Skin of body (tissue), 2 donors: Measurements from ENCODE around the gene DLST. TPM values are rescaled to one million over a fixed set of nuclear protein-coding genes. Genes with fewer than 3 reads are reported as not detected.
"Not testable (repeated sequence)": the region's sequence is repeated elsewhere in the genome, so short reads cannot be mapped to it uniquely, and the experiment has no call there.

Source experiments
- DNase-seq: peaks from one replicate; lab custom pipeline; 2025; lab: John Stamatoyannopoulos, UW
- total RNA-seq: library from RNA; depleted of rRNA; stranded (reverse); fragments of >200 nt; gene quantifications from one replicate; pipeline ENCODE4 v1.2.3, GENCODE V29; 2014

DLST gene
- total RNA-seq, 1 donor from 2014 or later, result 68.8 TPM

GRCh38 chr14:74917646-74918081 is 35.9 kb downstream of the DLST start:
- no peak for DNase-seq

DNA sequence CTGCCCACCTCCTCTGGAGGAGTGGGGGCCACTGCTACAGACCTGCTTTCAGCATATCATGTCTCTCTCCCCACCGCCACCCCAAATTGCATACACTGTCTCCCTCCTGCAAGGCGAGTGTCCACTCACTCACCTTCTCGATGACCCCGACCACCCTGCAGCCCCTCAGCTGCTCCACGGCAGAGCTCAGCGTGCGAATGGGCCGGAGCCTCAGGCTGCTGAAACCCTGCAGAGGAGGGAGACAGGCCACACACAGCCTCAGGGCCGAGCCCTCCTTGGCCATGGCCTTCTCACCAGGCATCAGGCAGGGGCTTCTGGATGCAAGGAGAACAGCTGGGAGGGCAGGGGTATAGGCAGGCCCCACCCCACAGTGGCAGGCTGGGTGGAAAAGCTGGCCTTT is 36.7 kb downstream of the DLST start:
- DNase-seq, result no peak

DNA sequence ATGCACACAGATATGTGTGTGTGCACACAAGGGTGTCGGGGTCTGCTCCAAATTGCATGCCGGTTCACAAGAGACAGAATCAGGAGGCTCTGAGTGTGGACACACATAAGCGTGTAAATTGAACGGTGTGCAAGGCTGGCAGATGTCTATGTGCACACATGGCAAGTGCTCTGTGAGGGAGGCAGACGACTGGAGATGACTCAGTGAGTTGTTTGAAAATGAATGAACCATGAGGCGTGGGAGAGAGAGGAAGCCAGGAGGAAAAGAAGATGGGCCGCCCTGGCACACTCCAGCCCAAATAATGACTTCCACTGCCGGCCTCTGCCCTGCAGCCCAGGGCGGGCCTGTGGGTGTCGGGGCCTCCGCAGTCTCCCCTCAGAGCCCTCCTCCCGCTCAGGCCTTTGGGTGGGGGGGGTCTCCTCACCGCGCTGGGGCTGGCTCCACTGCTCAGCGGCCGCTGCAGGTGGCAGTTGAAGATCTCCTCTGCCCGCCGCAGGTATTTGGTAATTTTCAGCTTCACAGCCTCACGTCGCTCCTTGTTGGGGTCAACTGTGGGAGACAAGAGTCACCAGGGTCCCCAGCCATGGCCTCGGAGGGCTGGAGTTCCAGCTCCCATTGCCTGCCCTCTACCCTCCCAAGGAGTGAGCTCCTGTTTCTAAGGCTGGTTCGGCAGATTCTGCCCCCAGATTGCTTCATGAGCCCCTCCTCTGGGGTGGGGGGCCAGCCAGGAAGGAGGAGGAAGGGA is 37.9 kb downstream of the DLST start:
- no peak for DNase-seq

DNA sequence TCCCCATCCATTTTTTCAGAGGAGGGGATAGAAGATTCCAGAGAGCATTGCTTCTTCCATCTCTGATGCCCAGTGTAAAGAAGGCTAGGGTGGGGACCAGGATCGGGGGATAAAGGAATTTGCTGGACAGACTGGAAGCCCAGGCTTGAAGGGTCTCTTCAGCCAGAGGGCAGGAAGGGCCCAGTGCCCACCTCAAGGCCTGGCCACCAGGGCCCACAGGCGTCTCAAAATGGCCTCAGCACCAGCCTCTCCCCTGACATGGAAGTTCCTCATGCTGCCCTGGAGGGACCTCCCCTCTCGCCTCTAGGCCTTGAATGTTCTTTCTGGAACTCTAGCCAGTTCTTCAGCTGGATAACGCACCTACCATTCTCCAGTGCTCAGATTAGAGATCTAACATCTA is 38.6 kb downstream of the DLST start:
- no peak for DNase-seq

- DNase-seq, result no peak
These were observed 39.4 kb downstream of the DLST start for GRCh38 chr14:74921053-74921620.

- no peak for DNase-seq
These were observed 40.5 kb downstream of the DLST start for GRCh38 chr14:74921987-74922751.

- peak; percentile 21 for DNase-seq
These were observed 41.2 kb downstream of the DLST start, which contains the start of gene RPS6KL1 for GRCh38 chr14:74922752-74923401. RPS6KL1 (minus strand) TSS chr14:74923260; CDS start chr14:74921541, 1,719 bp downstream.

GRCh38 chr14:74924061-74924460 is 42.3 kb downstream of the DLST start:
- no peak for DNase-seq

DNA sequence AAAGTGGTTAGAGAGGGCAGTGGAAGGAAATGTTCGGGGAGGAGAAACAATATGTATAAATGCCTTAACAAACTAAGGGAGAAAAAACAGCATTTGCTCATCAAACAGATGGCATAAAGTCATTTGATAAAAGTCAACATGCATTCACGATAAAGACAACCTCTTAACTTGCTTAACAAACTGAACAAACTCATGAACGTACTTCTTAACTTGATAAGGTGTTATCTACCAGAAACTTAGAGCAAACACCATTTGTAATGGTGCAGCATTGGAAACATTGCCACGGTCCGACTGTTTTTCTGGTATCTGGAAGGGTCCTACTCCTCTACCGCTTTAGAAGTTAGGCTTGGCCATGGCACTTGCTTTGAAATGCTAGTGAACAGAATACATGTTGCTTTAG is 45.5 kb downstream of the DLST start:
- no peak for DNase-seq

DNA sequence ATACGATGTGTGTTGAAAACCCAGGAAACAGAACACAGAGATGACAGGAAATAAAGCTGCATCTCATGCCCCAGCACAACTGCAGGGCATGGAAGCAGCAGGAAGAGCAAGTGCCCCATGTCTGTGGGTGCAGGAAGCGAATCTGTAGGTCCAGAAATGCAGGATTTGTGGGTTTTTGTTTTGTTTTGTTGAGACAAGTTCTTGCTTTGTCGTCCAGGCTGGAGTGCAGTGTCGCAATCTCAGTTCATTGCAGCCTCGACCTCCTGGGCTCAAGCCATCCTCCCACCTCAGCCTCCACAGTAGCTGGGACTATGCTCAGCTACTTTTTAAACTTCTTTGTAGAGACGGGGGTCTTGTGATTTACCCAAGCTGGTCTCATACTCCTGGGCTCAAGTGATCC is 47.5 kb downstream of the DLST start:
- DNase-seq, result no peak

DNA sequence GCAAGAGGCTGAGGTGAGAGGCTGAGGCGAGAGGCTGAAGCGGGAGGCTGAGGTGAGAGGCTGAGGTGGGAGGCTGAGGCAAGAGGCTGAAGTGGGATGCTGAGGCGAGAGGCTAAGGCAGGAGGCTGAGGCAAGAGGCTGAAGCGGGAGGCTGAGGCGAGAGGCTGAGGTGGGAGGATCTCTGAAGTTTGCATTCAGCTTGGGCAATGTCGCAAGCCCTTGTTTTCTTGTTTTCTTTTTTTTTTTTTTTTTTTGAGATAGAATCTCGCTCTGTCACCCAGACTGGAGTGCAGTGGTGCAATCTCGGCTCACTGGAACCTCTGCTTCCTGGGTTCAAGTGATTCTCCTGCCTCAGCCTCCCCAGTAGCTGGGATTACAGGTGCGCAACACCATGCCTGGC is 50.0 kb downstream of the DLST start:
- not testable (repeated sequence) for DNase-seq

DNA sequence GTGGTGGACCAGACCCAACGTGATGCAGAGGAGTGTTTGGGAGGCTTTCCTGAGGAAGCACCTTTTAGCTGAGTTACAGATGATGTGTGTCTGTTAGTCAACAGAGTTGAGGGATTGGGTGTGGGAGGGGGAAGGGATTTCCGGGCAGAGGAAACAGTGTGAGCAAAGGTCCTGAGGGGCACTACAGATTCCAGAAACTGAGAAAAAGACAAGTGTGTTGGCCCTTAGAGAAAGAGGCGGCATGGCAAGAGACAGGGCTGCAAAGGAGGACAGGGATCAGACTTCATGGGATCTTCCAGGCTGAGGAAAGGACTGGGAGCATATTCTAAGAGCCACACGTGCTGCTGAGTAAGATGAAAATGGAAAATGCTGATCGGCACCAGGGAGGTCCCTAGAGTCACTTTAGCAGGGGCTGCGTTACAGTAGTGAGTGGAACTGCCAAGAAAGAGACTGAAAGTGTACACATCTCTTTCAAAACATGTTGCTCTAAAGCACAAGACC is 50.7 kb downstream of the DLST start:
- DNase-seq, result peak; percentile 78

DNA sequence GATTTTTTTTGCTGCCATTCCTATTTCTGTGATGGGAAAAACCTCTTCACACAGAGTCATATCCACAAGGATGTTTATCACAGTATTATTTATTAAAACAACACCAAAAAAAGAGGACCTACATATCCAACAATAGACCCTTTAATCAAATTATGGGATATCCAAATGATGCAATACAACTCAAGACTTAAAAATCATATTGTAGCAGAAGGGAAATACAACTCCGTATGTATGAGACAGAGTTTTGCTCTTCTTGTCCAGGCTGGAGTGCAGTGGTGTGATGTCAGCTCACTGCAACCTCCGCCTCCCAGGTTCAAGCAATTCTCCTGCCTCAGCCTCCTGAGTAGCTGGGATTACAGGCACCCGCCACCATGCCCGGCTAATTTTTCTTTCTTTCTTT is 51.2 kb downstream of the DLST start:
- DNase-seq, result not testable (repeated sequence)

GRCh38 chr14:74934041-74934440 is 52.3 kb downstream of the DLST start:
- no peak for DNase-seq

DNA sequence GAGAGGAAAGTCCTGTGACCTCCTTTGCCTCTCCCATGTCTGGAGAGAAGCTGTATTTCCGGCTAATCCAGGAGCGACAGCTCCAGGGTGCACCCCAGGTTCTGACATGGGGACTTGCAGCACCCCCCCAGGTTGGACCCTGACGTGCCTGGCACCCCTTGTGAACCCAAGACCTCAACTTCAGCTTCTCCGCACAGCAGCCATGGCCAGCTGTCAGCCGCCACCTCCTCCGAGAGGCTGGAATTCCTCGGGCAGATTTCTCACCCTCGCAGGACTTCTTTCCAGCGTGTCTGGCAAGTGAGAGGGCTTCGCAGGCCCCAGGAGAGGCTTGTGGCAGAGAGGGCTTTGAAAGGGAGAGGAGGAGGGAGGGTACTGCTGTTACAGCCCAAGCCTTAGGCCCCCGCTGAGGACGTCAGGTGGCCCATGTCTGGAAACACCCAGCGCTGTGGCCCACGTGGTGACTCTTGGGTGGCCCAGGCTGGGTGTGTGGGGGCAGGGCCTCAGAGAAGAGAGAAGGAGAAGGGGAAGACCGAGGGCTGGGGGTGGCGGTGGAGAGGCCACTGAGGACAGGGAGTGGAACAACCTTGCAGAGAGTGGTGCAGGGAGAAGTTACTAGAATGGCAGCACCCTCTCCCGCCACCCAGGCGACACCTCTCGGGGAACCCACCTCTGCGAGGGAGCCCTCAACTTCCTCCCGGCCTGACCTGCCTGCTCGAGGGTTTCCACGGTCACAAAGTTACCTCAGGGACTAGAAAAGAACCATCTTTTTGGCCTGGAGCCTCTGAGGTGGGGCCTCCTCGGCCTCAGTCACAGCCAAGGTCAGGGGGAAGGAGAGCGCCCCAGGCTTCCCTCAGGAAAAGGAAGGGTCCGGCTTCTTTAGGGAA is 53.0 kb downstream of the DLST start:
- no peak for DNase-seq

GRCh38 chr14:74935360-74935680 is 53.6 kb downstream of the DLST start:
- no peak for DNase-seq

DNA sequence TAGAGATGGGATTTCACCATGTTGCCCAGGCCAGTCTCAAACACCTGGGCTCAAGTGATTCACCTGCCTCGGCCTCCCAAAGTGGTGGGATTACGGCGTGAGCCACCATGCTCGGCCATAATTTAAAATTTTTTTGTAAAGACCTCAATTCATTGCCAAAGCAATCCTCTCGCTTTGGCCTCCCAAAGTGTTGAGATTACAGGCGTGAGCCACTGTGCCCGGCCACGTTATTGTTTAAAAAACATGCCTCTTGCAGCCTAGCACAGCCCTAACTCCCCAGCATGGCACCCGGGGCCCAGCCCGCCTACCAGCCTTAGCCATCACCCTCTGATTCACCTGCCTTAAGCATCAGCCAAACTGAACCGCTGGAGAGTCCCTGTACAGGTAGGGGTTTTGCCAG is 54.4 kb downstream of the DLST start:
- DNase-seq, result no peak

- DNase-seq, result no peak
These were observed 55.0 kb downstream of the DLST start for GRCh38 chr14:74936731-74937130.

GRCh38 chr14:74937171-74937570 is 55.5 kb downstream of the DLST start:
- DNase-seq, result no peak

DNA sequence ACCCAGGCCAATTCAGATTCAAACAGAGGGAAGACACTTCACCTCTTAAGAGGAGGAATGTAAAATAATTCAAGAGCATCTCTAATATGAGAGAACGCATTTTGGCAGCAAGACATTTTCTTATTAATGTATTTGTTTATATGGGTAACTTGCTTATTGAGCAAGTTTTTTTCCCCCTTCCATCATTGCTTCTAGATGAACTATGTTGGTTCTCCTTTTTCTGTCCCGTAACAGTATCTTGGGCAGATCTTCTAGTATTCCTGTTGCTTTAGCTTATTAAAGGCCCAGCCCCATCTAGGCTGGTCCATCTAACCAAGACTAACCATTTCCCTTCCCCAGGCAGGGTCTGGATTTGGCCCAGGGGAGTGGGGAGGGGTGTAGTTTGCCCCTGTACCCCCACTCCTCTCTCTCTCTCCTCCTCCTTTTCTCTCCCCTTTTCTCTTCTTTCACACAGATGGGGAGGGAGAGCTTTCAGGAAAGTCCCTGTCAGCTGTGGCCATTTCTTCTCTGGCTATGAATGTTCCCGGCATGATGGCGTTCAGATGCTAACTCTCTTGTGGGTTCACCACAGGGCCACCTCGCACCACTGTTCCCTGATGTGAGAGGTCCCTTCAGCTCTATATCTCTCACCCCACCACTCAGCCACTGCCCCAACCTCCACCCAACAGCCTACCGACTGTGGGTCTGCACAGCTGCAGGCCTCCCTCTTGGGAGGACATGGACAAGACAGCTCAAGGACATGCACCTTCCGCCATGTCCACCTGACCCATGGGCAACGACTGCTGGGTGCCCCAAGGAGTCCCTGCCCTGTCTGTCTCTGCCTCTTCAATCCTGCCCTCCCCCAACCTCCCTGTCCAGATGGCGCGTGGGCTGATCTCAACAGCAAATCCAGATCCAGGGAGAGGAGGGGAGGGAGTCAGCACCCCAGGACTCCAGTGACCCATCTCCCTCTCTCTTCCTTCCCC is 57.1 kb downstream of the DLST start:
- no peak for DNase-seq
